H1 (cell line): Measurements from ENCODE around the gene ZNF30. TPM values are rescaled to one million over a fixed set of nuclear protein-coding genes. Genes with fewer than 3 reads are reported as not detected.

Experiments used
- CTCF ChIA-PET: fragments of 300-600 bp; sonication (Branson Sonifier 250); formaldehyde crosslinking; loops from one replicate; lab custom pipeline; 2021; ENCODE audit not compliant: partially characterized antibody; lab: Charles Lee
- POLR2A ChIA-PET: fragments of 300-600 bp; sonication (Branson Sonifier 250); formaldehyde crosslinking; loops from one replicate; lab custom pipeline; 2021; ENCODE audit warnings: inconsistent platforms; ENCODE audit not compliant: partially characterized antibody; lab: Charles Lee
- DNase-seq, 2 experiments: peaks; one replicate each; pipeline versions ENCODE4 v3.0.0 to v3.0.0-alpha.2; 2010 to 2022; ENCODE audit warnings: low spot score in 2 of 2, low read depth in 1 of 2, mixed read lengths in 1 of 2
- FAIRE-seq: peaks from 2 replicates; lab custom pipeline; 2011; peaks lifted over from hg19 to GRCh38; lab: Jason Lieb, UNC
- H2AFZ ChIP-seq: 2 replicates; pipeline ENCODE4 v1.8.1; 2012; ENCODE audit warnings: low read length, inconsistent platforms
- H2AK5ac ChIP-seq: 2 replicates; pipeline ENCODE4 v1.6.1; 2013; ENCODE audit warnings: low read depth, low read length
- H2BK120ac ChIP-seq: replicated peaks from 2 replicates; pipeline ENCODE3; 2013; ENCODE audit warnings: low read depth, low read length, inconsistent platforms
- H2BK12ac ChIP-seq: 2 replicates; pipeline ENCODE4 v1.6.1; 2013; ENCODE audit warnings: low read depth, low read length
- H2BK15ac ChIP-seq: 2 replicates; pipeline ENCODE4 v1.6.1; 2013; ENCODE audit warnings: low read length
- H2BK20ac ChIP-seq: 2 replicates; pipeline ENCODE4 v1.6.1; 2013; ENCODE audit warnings: low read length
- H2BK5ac ChIP-seq: 2 replicates; pipeline ENCODE4 v1.6.1; 2013; ENCODE audit warnings: low read depth, low read length
- H3K14ac ChIP-seq: 2 replicates; pipeline ENCODE4 v1.6.1; 2013; ENCODE audit warnings: inconsistent platforms; ENCODE audit not compliant: insufficient read length
- H3K18ac ChIP-seq: 2 replicates; pipeline ENCODE4 v1.6.1; 2013; ENCODE audit warnings: low read length; ENCODE audit errors: extremely low read depth
- H3K23ac ChIP-seq: 2 replicates; pipeline ENCODE4 v1.6.1; 2013; ENCODE audit warnings: inconsistent platforms; ENCODE audit not compliant: insufficient read length
- H3K23me2 ChIP-seq: 2 replicates; pipeline ENCODE4 v1.6.1; 2013; ENCODE audit warnings: low read depth, low read length
- H3K27ac ChIP-seq: 2 replicates; pipeline ENCODE4 v1.6.1; 2011; ENCODE audit warnings: low read depth, low read length, inconsistent platforms
- H3K27me3 ChIP-seq, 4 experiments: replicated peaks in 1 of 4; 1 replicate in 1 of 4; 2 replicates in 3 of 4; pipeline versions ENCODE4 v1.6.1 to v1.8.1; 2011 to 2013; ENCODE audit warnings: low read length in 3 of 4, mild to moderate bottlenecking in 3 of 4, inconsistent platforms in 2 of 4, mixed read lengths in 2 of 4, moderate library complexity in 1 of 4; ENCODE audit not compliant: control insufficient read depth in 3 of 4, insufficient read depth in 3 of 4; ENCODE audit errors: extremely low read depth in 1 of 4
- H3K36me3 ChIP-seq, 4 experiments: 2 replicates each; pipeline versions ENCODE4 v1.6.1 to v1.8.1; 2011 to 2013; ENCODE audit warnings: mild to moderate bottlenecking in 4 of 4, low read length in 3 of 4, moderate library complexity in 2 of 4, control low read depth in 1 of 4, inconsistent platforms in 1 of 4; ENCODE audit not compliant: insufficient read depth in 4 of 4, control insufficient read depth in 2 of 4
- H3K4ac ChIP-seq: replicated peaks from 2 replicates; pipeline ENCODE3; 2013; ENCODE audit warnings: low read length, low read depth, mixed read lengths, inconsistent platforms; ENCODE audit not compliant: insufficient read length
- H3K4me1 ChIP-seq, 4 experiments: replicated peaks in 1 of 4; 1 replicate in 1 of 4; 2 replicates in 3 of 4; pipeline versions ENCODE4 v1.6.1 to v1.8.1; 2011 to 2013; ENCODE audit warnings: low read length in 3 of 4, inconsistent platforms in 2 of 4, mixed read lengths in 1 of 4; ENCODE audit not compliant: insufficient read depth in 4 of 4, control insufficient read depth in 3 of 4
- H3K4me2 ChIP-seq, 2 experiments: 2 replicates each; pipeline versions ENCODE4 v1.6.1 to v1.8.1; 2011 to 2013; ENCODE audit warnings: low read depth in 2 of 2, low read length in 2 of 2, control low read depth in 1 of 2, inconsistent platforms in 1 of 2, mild to moderate bottlenecking in 1 of 2; ENCODE audit not compliant: insufficient read depth in 1 of 2
- H3K4me3 ChIP-seq, 4 experiments: fragments of 200-600, 300-600 bp in 1 of 4; sonication (generic), shearing (Covaris generic), sonication (Bioruptor Twin) in 1 of 4; 2 replicates each; pipeline versions ENCODE4 v1.5.1 to v1.8.1; 2011 to 2016; ENCODE audit warnings: low read length in 4 of 4, low read depth in 3 of 4, control low read depth in 2 of 4, inconsistent platforms in 2 of 4, mild to moderate bottlenecking in 2 of 4, mixed read lengths in 1 of 4, moderate library complexity in 1 of 4; ENCODE audit not compliant: insufficient read depth in 2 of 4; ENCODE audit errors: extremely low read depth in 1 of 4
- H3K56ac ChIP-seq: replicated peaks from 2 replicates; pipeline ENCODE3; 2013; ENCODE audit warnings: low read depth, mild to moderate bottlenecking, mixed read lengths, low read length, inconsistent platforms; ENCODE audit not compliant: insufficient read length
- H3K79me1 ChIP-seq: 2 replicates; pipeline ENCODE4 v1.6.1; 2013; ENCODE audit warnings: low read depth, low read length, control low read depth
- H3K79me2 ChIP-seq, 2 experiments: 2 replicates each; pipeline versions ENCODE4 v1.6.1 to v1.8.1; 2012 to 2013; ENCODE audit warnings: low read length in 2 of 2, mild to moderate bottlenecking in 2 of 2, inconsistent platforms in 1 of 2; ENCODE audit not compliant: insufficient read depth in 2 of 2, control insufficient read depth in 1 of 2
- H3K9ac ChIP-seq, 4 experiments: replicated peaks in 1 of 4; 1 replicate in 1 of 4; 2 replicates in 3 of 4; pipeline versions ENCODE4 v1.6.1 to v1.8.1; 2011 to 2013; ENCODE audit warnings: low read depth in 3 of 4, low read length in 3 of 4, control low read depth in 2 of 4, mild to moderate bottlenecking in 2 of 4, moderate library complexity in 2 of 4, inconsistent platforms in 1 of 4; ENCODE audit errors: extremely low read depth in 1 of 4
- H3K9me3 ChIP-seq, 2 experiments: 2 replicates each; pipeline versions ENCODE4 v1.6.1 to v1.8.1; 2012 to 2013; ENCODE audit warnings: mild to moderate bottlenecking in 2 of 2, moderate library complexity in 2 of 2, control low read depth in 1 of 2, inconsistent platforms in 1 of 2, low read depth in 1 of 2, low read length in 1 of 2, mixed read lengths in 1 of 2; ENCODE audit not compliant: insufficient read depth in 2 of 2
- H4K20me1 ChIP-seq, 2 experiments: replicated peaks in 1 of 2; 2 replicates each; pipeline versions ENCODE3 to v1.8.1; 2011 to 2013; ENCODE audit warnings: inconsistent platforms in 2 of 2, low read length in 2 of 2, mild to moderate bottlenecking in 1 of 2; ENCODE audit not compliant: insufficient read depth in 2 of 2, control insufficient read depth in 1 of 2
- H4K5ac ChIP-seq: 2 replicates; pipeline ENCODE4 v1.6.1; 2013; ENCODE audit warnings: low read length, low read depth, mixed read lengths, inconsistent platforms; ENCODE audit not compliant: insufficient read length
- H4K8ac ChIP-seq: 2 replicates; pipeline ENCODE4 v1.8.0; 2013; ENCODE audit warnings: mild to moderate bottlenecking, moderate library complexity, low read length, inconsistent platforms; ENCODE audit not compliant: insufficient read depth; ENCODE audit errors: extremely low read depth
- H4K91ac ChIP-seq: replicated peaks from 2 replicates; pipeline ENCODE3; 2013; ENCODE audit warnings: low read length, mixed read lengths, inconsistent platforms; ENCODE audit not compliant: insufficient read length
- BCL11A ChIP-seq, 2 experiments: IDR thresholded peaks; one replicate each; pipeline ENCODE4 v1.6.1; 2011; ENCODE audit warnings: low read depth in 2 of 2, low read length in 2 of 2, mild to moderate bottlenecking in 2 of 2
- CHD1 ChIP-seq: IDR thresholded peaks from 2 replicates; pipeline ENCODE4 v1.6.1; 2012; ENCODE audit warnings: low read depth, low read length, improper control_type of control experiment
- EP300 ChIP-seq, 2 experiments: IDR thresholded peaks; 1 replicate in 1 of 2; 2 replicates in 1 of 2; pipeline ENCODE4 v1.6.1; 2011 to 2012; ENCODE audit warnings: low read depth in 2 of 2, low read length in 2 of 2, mild to moderate bottlenecking in 2 of 2, borderline replicate concordance in 1 of 2, inconsistent platforms in 1 of 2, moderate library complexity in 1 of 2
- FOSL1 ChIP-seq: IDR thresholded peaks from 2 replicates; pipeline ENCODE4 v1.6.1; 2011; ENCODE audit warnings: mild to moderate bottlenecking, low read depth, low read length, moderate library complexity; ENCODE audit not compliant: insufficient read depth
- HDAC2 ChIP-seq, 2 experiments: fragments of 300-600 bp in 1 of 2; sonication (generic) in 1 of 2; IDR thresholded peaks; 2 replicates each; pipeline ENCODE4 v1.6.1; 2011 to 2012; ENCODE audit warnings: low read depth in 2 of 2, low read length in 2 of 2, mild to moderate bottlenecking in 2 of 2, moderate library complexity in 2 of 2, borderline replicate concordance in 1 of 2, inconsistent platforms in 1 of 2
- KDM5A ChIP-seq: fragments of 200-600 bp; IDR thresholded peaks from 2 replicates; pipeline ENCODE4 v1.7.1; 2012; ENCODE audit warnings: mild to moderate bottlenecking, low read length, inconsistent platforms, mixed read lengths
- RNF2 ChIP-seq: fragments of 200-900, 300-1000 bp; sonication (generic); IDR thresholded peaks from 2 replicates; pipeline ENCODE4 v1.7.1; 2016; ENCODE audit warnings: borderline replicate concordance, low read depth, mild to moderate bottlenecking, antibody characterized with exemption, low read length; ENCODE audit not compliant: poor library complexity, severe bottlenecking; ENCODE audit errors: missing control alignments
- SAP30 ChIP-seq: fragments of 300-600 bp; sonication (generic); IDR thresholded peaks from 2 replicates; pipeline ENCODE4 v1.7.1; 2012; ENCODE audit warnings: low read length, moderate library complexity, mild to moderate bottlenecking, inconsistent platforms; ENCODE audit not compliant: insufficient read depth, insufficient replicate concordance
- SIX5 ChIP-seq: IDR thresholded peaks from 2 replicates; pipeline ENCODE4 v1.6.1; 2011; ENCODE audit warnings: mild to moderate bottlenecking, low read depth, low read length
- ZNF274 ChIP-seq: IDR thresholded peaks from 2 replicates; pipeline ENCODE4 v1.7.0; 2012; ENCODE audit warnings: low read length, borderline replicate concordance; ENCODE audit errors: extremely low read depth
- WGBS, 2 experiments: shearing (Covaris generic) in 1 of 2; methylation state at CpG; one replicate each; pipeline versions ENCODE4 v1.1.6 to v1.1.7; 2013 to 2015; ENCODE audit warnings: low lambda C conversion rate in 2 of 2, mixed read lengths in 2 of 2, inconsistent platforms in 1 of 2, low coverage in 1 of 2, missing lambda C conversion rate in 1 of 2; ENCODE audit not compliant: insufficient replicate concordance in 2 of 2, insufficient coverage in 1 of 2, insufficient read length in 1 of 2; ENCODE audit errors: extremely low coverage in 1 of 2, missing lambda C conversion rate in 1 of 2; 5-methylcytosine and 5-hydroxymethylcytosine counted together
- polyA plus RNA-seq, 7 experiments: library from polyadenylated mRNA; depleted of rRNA in 3 of 7; stranded (reverse) in 5 of 7; unstranded in 2 of 7; fragments of >200 nt in 5 of 7; fragments of 200-250 nt in 2 of 7; gene quantifications; 1 replicate in 5 of 7; 2 replicates in 1 of 7; 4 replicates in 1 of 7; pipeline versions ENCODE4 v1.2.1 to v1.2.3, GENCODE V29; 2011 to 2013; ENCODE audit warnings: missing spikeins in 2 of 7, mixed read lengths in 2 of 7
- total RNA-seq: library from RNA; stranded (reverse); fragmentation: NEBNext Ultra II Directional; extraction: Animal tissue kit (Norgen Biotek cat#: 25700); gene quantifications from 2 replicates; pipeline ENCODE4 v1.2.1, GENCODE V29; 2021
- TF ChIP-seq, protein P1 (sequence below): IDR thresholded peaks from 2 replicates; pipeline ENCODE4 v1.6.1; 2011; ENCODE audit warnings: low read depth, mild to moderate bottlenecking, low read length; ENCODE audit not compliant: insufficient read depth

Gene ZNF30
- total and polyA plus RNA-seq, 2 of the 8 experiments (the other 6 are each of a cell fraction or from before 2014, with no cell fraction given), result 2.0 to 4.7 TPM

DNA sequence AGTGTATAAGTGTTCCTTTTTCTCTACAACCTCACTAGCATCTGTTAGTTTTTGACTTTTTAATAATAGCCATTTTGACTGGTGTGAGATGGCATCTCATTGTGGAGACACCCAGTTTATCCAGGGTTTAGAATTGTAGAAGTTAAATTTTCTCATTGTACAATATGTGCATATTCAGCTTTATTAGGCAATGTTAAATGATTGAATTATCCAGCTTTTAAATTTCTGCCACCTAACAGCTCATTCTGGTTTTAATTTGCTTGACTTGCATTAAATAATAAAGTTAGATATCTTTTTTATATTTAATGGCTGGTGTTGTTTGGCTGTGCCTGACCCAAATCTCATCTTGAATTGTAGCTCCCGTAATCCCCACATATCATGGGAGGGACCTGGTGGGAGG lies 46.7 kb upstream of the ZNF30 start:
- Histone ChIP-seq H3K4me2 (no peak overlapping the region), H3K56ac (no peak overlapping the region), H3K79me2 (no peaks in the 10 kb centered on the region), H3K14ac (no peak overlapping the region), H2BK15ac (no peak overlapping the region), H2BK12ac (no peak overlapping the region), H3K4me1 (no peaks in the 10 kb centered on the region), H3K4ac (no peak overlapping the region), H3K36me3 (no peaks in the 10 kb centered on the region), H2BK5ac (no peak overlapping the region), H4K91ac (no peak overlapping the region), H2AK5ac (no peak overlapping the region), H2AFZ (no peak overlapping the region), H4K20me1 (no peaks in the 10 kb centered on the region), H3K27ac (no peak overlapping the region), H3K9ac (no peak overlapping the region), H3K27me3 (no peaks in the 10 kb centered on the region; a peak in 1 of 7 replicates), H4K8ac (no peak overlapping the region), H2BK120ac (no peak overlapping the region), H2BK20ac (no peak overlapping the region), H3K79me1 (no peaks in the 10 kb centered on the region), H3K4me3 (no peak overlapping the region), H3K9me3 (no peaks in the 10 kb centered on the region), H3K23me2 (no peaks in the 10 kb centered on the region), H3K23ac (no peak overlapping the region), H3K18ac (no peak overlapping the region), H4K5ac (no peak overlapping the region)
- ChIA-PET POLR2A (no interaction called here), CTCF (interaction anchor here (0.9 to 1.5 kb wide), 2 partner anchors 93 to 130 kb away, joined by 3 to 4 read pairs; no protein-coding TSS in a partner anchor)
- FAIRE-seq (no peak), DNase-seq (no peak)
- 91% methylated on average over 1 of the region's 1 CpG; no CpG with 5 or more reads in 1 of the 2 experiments for WGBS, 2 experiments
- TF ChIP-seq CHD1 (no peak), SIX5 (no peak), SAP30 (no peak), HDAC2 (IDR thresholded peaks at IDR 0.05; ENCODE audit: borderline replicate concordance in 1 of 2, low read depth in 2 of 2, low read length in 2 of 2) (no peak), KDM5A (no peak), EP300 (IDR thresholded peaks at IDR 0.05; ENCODE audit: borderline replicate concordance in 1 of 2, low read depth in 2 of 2, low read length in 2 of 2) (no peak), FOSL1 (no peak), ZNF274 (no peak), BCL11A (IDR thresholded peaks at IDR 0.05; ENCODE audit: low read depth in 2 of 2, low read length in 2 of 2) (no peak), RNF2 (no peak)
- TF ChIP-seq, protein P1, sequence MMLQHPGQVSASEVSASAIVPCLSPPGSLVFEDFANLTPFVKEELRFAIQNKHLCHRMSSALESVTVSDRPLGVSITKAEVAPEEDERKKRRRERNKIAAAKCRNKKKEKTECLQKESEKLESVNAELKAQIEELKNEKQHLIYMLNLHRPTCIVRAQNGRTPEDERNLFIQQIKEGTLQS, result no peak
